GM21447 (cell line): Measurements from ENCODE around the gene SNX21.
"Not testable (repeated sequence)": the region's sequence is repeated elsewhere in the genome, so short reads cannot be mapped to it uniquely, and the experiment has no call there.

Experiments
- ATAC-seq: cut with Tn5 transposase; IDR thresholded peaks from one replicate; pipeline ENCODE4 v1.9.1; 2021; ENCODE audit not compliant: unreplicated experiment

SNX21 gene

GRCh38 chr20:45833030-45833882, at the start of gene SNX21:
SNX21 (plus strand) TSS chr20:45833799; CDS start chr20:45833920, 121 bp downstream.
- ATAC-seq, result no peak

DNA sequence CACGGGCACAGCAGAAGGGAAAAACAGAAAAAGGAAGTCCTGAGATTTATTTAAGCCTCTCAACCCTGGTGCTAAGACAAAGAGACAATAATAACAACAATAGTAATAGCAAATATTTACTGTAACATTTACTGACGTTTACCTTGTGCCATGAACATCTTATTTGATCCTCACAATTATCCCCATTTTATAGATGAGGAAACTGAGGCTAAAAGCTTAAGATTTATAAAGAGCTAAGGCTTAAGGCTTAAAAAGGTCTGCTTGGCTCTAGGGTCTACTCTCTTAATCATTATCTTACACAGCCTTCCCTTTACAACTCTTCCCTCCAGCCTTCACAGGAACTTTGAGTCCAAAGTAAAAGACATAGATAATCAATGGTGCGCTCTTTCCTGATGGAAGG, 45.2 kb upstream of the SNX21 start:
- ATAC-seq, result no peak

GRCh38 chr20:45792317-45793118, 41.1 kb upstream of the SNX21 start:
- peak; percentile 18 for ATAC-seq

DNA sequence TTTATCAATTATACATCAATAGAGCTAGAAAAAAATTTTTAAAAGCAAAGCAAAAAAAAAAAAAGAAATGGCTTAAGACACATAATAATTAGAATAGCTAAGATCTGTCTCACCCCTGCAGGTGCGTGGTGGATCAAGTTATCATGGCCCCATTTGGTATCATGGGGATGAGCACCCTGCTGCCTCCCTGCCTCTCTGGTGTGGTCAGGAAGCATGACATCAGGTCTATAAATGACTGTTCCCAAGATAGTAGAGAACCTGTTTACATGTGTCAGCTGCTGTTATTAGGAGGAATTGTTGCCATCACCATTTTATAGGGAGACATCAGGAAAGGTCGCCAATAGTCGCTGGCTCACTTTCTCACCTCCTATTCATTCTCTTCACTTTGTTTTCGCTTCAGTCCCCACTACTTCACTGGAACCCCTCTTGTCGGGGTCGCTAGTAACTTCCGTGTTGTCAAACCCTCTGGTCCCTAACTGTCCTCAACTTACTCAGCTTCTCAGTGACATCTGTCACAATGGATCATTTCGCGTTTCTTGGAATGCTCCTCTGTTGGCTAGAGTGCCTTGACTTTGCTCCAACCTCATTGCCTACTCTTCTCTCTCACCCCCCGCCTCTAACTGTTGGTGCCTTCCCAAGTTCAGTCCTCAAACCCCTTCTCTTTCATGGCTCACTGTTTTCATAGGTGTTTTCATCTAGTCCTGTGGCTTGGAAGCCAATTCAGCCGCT, 37.1 kb upstream of the SNX21 start:
- ATAC-seq, result no peak

DNA sequence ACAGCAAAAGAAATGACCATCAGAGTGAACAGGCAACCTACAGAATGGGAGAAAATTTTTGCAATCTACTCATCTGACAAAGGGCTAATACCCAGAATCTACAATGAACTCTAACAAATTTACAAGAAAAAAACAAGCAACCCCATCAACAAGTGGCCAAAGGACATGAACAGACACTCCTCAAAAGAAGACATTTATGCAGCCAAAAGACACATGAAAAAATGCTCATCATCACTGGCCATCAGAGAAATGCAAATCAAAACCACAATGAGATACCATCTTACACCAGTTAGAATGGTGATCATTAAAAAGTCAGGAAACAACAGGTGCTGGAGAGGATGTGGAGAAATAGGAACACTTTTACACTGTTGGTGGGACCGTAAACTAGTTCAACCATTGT, 36.1 kb upstream of the SNX21 start:
- ATAC-seq, result not testable (repeated sequence)

DNA sequence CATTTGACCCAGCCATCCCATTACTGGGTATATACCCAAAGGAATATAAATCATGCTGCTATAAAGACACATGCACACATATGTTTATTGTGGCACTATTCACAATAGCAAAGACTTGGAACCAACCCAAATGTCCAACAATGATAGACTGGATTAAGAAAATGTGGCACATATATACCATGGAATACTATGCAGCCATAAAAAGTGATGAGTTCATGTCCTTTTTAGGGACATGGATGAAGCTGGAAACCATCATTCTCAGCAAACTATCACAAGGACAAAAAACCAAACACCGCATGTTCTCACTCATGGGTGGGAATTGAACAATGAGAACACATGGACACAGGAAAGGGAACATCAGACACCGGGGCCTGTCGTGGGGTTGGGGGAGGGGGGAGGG, 35.6 kb upstream of the SNX21 start:
- not testable (repeated sequence) for ATAC-seq

GRCh38 chr20:45798935-45799642, 34.5 kb upstream of the SNX21 start:
- no peak for ATAC-seq

DNA sequence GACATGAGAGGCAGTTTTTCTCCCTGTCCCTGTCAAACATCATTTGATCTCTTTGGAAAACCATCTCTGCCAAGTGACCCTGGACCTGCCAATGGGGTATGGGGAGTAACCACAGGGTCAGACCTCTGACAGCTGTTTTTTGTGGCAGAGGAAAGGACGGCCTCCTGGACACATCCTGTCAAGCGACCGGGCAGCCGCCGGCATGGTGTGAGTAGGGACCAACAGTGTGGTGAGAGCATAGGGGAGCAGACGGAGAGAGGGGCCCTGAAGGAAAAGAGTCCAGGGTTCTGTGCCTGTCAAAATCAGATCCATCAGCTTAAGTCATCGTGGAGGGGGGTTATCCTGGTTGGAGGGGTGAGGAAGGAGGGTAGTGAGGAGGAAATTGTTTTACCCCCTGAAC, 31.7 kb upstream of the SNX21 start:
- ATAC-seq, result no peak

DNA sequence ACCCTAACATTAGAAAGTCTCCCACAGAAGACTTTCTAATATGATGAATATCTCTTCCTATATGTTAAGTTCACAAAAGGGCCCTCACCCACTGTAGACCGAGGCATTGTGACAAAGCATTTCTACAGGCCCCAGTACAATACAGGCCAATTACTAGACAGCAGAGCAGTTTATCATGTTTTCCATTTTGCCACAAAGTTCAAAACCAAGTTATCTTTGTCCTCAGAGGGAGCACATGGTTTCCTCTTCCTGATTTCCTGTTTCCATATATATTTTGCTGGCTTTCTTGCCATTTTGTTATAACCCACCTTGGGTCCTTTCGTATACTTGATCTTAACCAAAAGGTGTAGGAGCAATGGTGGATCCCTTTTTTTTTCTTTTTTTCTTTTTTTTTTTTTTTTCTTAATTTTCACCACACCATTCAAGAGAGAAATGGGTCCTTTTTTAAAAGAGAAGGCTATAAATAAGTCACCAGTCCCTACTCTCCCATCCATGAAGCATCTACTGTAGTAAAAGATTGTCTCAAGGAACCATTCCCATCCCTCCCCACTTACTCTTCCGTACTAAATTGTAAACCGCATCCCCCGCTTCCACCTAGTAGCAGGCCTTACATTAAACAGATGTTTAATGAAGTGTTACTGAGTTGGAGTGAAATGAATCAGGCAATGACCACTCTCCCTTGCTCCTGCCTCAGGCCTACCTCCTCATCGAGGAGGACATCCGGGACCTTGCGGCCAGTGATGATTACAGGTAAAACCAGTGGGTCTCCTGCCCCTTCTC, 23.2 kb upstream of the SNX21 start:
- no peak for ATAC-seq

- ATAC-seq, result peak; percentile 95
Observed at GRCh38 chr20:45812157-45813005, 21.2 kb upstream of the SNX21 start, which contains the start of gene UBE2C. UBE2C (plus strand) TSS chr20:45812644; CDS start chr20:45812696, 52 bp downstream.

- ATAC-seq, result no peak
Observed at GRCh38 chr20:45813006-45813340, 20.6 kb upstream of the SNX21 start.

DNA sequence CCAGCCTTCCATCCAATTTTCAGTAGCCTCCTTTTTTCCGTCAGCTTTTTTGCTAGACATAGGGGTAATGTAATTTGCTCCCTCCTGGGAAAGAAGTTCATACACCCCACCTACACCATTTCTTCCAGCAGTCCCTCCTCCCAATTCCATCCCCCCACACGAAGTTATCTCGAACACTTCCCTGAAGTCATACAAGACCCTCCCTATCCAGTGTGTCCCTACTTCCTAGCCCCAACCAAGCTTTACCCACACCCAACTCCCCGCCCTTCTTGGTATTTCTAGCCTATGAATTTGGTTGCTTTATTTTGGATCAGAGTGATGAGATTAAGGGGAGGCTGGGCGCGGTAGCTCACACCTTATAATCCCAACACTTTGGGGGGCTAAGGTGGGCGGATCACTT, 20.1 kb upstream of the SNX21 start:
- ATAC-seq, result no peak

DNA sequence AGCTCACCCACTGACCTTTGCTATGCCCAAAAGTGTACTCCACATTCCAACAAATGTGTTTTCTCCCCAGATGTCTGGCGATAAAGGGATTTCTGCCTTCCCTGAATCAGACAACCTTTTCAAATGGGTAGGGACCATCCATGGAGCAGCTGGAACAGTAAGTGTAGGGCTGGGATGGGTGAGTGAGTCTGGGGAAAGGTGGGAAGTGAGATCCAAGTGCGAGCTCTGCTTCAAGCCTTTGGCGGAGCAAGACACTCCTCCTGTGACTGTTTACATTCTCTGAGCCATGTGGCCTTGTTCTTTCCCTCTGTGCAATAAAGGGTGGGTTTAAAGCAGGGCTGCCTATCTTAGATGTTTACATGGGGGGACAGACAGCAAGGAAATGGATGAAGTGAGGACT, 19.3 kb upstream of the SNX21 start:
- no peak for ATAC-seq

DNA sequence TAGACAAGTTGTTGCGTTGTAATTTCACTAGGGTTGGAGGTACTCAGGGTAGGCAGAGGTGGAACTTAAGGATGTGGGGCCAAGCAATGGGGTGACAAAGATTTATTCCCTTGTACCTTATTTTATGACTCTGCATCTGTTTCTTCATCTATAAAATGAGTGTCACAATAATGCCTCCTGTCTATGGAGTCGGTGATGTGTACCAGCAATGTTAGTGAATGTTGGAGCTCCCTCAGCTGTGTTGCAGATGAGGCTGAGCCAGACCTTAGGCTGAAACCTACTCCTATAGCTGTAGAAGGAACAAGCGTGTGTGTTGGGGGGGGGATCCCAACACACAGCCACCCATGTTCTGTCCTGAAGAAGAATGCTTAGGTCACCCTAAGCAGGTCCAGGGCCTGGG, 16.6 kb upstream of the SNX21 start:
- ATAC-seq, result no peak

DNA sequence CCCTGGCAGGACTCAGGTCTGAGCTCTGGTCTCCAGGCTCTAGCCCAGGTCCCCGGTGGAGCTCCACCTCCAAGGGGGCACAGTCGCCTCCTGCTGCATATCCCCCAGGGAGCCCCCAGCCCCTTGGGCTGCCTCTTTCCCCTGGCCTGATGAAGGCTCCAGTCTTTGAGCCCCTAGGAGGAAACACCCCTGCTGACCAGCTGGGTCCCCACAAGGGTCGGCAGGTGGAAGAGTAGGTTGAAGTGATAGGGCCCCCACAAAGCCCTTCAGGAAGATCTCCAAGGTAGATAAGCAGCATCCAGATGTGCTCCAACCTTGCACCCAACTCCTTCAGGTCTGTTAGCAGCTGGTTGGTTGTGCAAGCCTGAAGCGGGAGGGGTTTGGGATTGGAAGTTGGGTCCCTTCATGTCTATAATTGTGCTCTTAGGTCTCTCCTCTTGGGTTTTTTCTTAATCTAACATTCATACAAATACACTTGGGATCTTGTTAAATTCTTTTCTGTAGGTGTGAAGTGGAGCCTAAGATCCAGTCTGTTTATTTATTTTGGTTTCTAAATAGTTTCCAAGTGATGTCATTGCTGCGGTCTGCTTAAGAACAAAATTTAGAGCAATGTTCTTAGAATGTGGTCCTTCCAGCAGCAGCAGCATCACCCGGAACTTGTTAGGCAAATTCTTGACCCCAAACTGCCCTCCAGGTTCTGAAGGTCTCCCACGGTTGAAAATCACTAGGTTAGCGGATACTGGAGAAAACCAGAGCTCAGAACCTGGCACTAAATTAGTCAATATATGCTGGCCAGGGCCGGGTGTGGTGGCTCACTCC, 16.0 kb upstream of the SNX21 start:
- ATAC-seq, result no peak

DNA sequence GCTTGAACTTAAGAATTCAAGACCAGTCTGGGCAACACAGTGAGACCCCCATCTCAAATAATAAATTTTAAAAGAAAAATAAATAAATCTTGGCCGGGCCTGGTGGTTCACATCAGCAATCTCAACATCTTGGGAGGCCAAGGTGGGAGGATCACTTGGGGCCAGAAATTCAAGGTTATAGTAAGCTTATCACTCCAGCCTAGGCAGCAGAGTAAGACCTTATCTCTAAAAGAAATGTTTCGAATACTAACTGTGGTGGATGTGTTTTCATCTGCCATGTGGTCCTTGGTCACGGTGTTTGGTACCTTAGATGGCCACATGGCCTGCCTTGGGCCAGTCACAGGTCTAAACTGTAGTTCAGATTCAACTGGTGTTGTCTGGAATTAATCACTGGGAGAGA, 15.4 kb upstream of the SNX21 start:
- ATAC-seq, result no peak

- ATAC-seq, result no peak
Observed at GRCh38 chr20:45819466-45819865, 14.1 kb upstream of the SNX21 start.

- ATAC-seq, result no peak
Observed at GRCh38 chr20:45821947-45822346, 11.7 kb upstream of the SNX21 start.
